ENCODE data around the gene ZNF728. TPM values are rescaled to one million over a fixed set of nuclear protein-coding genes. Genes with fewer than 3 reads are reported as not detected.

ZNF728 gene
- not detected for total RNA-seq

- ATAC-seq (no peak), DNase-seq (peak; percentile 8 to 35)
- Histone ChIP-seq H3K4me3 (peak within 1 kb of the TSS in 3 of 4 donors; percentile 33 to 46 (median 38)), H3K27ac (no peak within 1 kb of the TSS), H3K4me1 (no peaks in the 10 kb centered on the region), H3K36me3 (no peaks in the 10 kb centered on the region), H3K27me3 (no peaks in the 10 kb centered on the region), H3K9me3 (no peaks in the 10 kb centered on the region)
- in situ Hi-C loops (cut with MboI; ENCODE audit: low sequenced_read_pairs in 4 of 4) (no loop called here), intact Hi-C loops (cut with DNase I; ENCODE audit: low total_unique reads) (no loop called here)
- TF ChIP-seq CTCF (IDR thresholded peaks at IDR 0.05 in 4 of 5, conservative IDR thresholded peaks at IDR 0.05 in 1 of 5) (no peak), POLR2A (IDR thresholded peaks at IDR 0.05) (no peak)
Measured at GRCh38 chr19:23002690-23003422, at the start of gene ZNF728. ZNF728 (minus strand) TSS chr19:23003176; CDS start chr19:23003030, 146 bp downstream.

- TF ChIP-seq POLR2A (IDR thresholded peaks at IDR 0.05) (no peak), CTCF (IDR thresholded peaks at IDR 0.05 in 4 of 5, conservative IDR thresholded peaks at IDR 0.05 in 1 of 5) (no peak)
- intact Hi-C loops (cut with DNase I; ENCODE audit: low total_unique reads) (no loop called here), in situ Hi-C loops (cut with MboI; ENCODE audit: low sequenced_read_pairs in 4 of 4) (no loop called here)
Measured at GRCh38 chr19:23052349-23052748, 49.4 kb upstream of the ZNF728 start.

GRCh38 chr19:23049256-23049655, 46.3 kb upstream of the ZNF728 start:
- in situ Hi-C loops (cut with MboI; ENCODE audit: low sequenced_read_pairs in 4 of 4), result no loop called here
- H3K9me3 ChIP-seq, result no peaks in the 10 kb centered on the region

More at GRCh38 chr19:23052349-23052748, 49.4 kb upstream of the ZNF728 start:
- H3K36me3 ChIP-seq, result no peaks in the 10 kb centered on the region
- ATAC-seq, result no peak
- H3K4me3 ChIP-seq, result no peak overlapping the region
- H3K4me1 ChIP-seq, result no peaks in the 10 kb centered on the region
- H3K9me3 ChIP-seq, result no peaks in the 10 kb centered on the region
- H3K27ac ChIP-seq, result no peak overlapping the region
- DNase-seq, result no peak
- no peaks in the 10 kb centered on the region for H3K27me3 ChIP-seq

GRCh38 chr19:23046743-23047142, 43.8 kb upstream of the ZNF728 start:
- no peak overlapping the region for H3K27ac ChIP-seq
- TF ChIP-seq POLR2A (IDR thresholded peaks at IDR 0.05) (no peak), CTCF (IDR thresholded peaks at IDR 0.05 in 4 of 5, conservative IDR thresholded peaks at IDR 0.05 in 1 of 5) (no peak)
- ATAC-seq (no peak), DNase-seq (no peak)
- no peaks in the 10 kb centered on the region for H3K9me3 ChIP-seq
- in situ Hi-C loops (cut with MboI; ENCODE audit: low sequenced_read_pairs in 4 of 4) (no loop called here), intact Hi-C loops (cut with DNase I; ENCODE audit: low total_unique reads) (no loop called here)
- no peaks in the 10 kb centered on the region for H3K4me1 ChIP-seq
- no peaks in the 10 kb centered on the region for H3K27me3 ChIP-seq
- no peak overlapping the region for H3K4me3 ChIP-seq
- no peaks in the 10 kb centered on the region for H3K36me3 ChIP-seq

More at GRCh38 chr19:23049256-23049655, 46.3 kb upstream of the ZNF728 start:
- H3K4me1 ChIP-seq, result no peaks in the 10 kb centered on the region
- intact Hi-C loops (cut with DNase I; ENCODE audit: low total_unique reads), result no loop called here
- no peaks in the 10 kb centered on the region for H3K36me3 ChIP-seq
- H3K4me3 ChIP-seq, result no peak overlapping the region
- H3K27ac ChIP-seq, result no peak overlapping the region
- no peaks in the 10 kb centered on the region for H3K27me3 ChIP-seq
- TF ChIP-seq POLR2A (IDR thresholded peaks at IDR 0.05) (no peak), CTCF (IDR thresholded peaks at IDR 0.05 in 4 of 5, conservative IDR thresholded peaks at IDR 0.05 in 1 of 5) (no peak)
- DNase-seq (no peak), ATAC-seq (no peak)
